Stomach (tissue), 4 donors: ENCODE results near the gene GALNT18.

Source experiments
- CTCF ChIP-seq, 7 experiments: fragments of 450-650 bp in 4 of 7; fragments of 200-600 bp in 3 of 7; sonication (generic) in 3 of 7; IDR thresholded peaks; one replicate each; pipeline ENCODE4 v1.5.1; 2016 to 2019; ENCODE audit warnings: antibody characterized with exemption in 7 of 7, control low read depth in 2 of 7, mild to moderate bottlenecking in 1 of 7
- POLR2A ChIP-seq, 4 donors: fragments of 450-650 bp; IDR thresholded peaks; one replicate each; pipeline ENCODE4 v1.6.1; 2016; ENCODE audit warnings: antibody characterized with exemption in 4 of 4, control low read depth in 2 of 4, mild to moderate bottlenecking in 1 of 4, moderate library complexity in 1 of 4

DNA sequence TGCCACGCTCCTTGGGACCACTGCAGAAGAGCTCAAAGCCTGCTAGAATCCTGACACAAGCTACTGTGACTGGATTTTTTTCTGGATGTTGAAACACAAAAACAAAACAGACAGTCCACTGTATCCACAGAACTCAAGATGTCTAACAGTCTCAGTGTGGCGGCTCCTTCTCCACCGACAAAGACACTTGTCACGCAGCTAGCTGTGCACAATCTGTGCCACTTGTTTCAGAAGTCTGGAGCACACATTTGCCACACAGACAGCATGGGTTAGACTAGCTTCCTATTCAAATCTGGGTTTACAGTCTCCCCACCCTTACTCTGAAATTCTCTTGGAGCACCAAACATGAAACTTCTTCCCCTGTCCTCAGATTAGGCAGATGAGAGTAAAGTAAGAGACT, 99.2 kb downstream of the GALNT18 start:
- TF ChIP-seq CTCF (IDR thresholded peaks at IDR 0.05) (no peak), POLR2A (IDR thresholded peaks at IDR 0.05) (no peak)
